ENCODE results near the gene TBCC. TPM values are rescaled to one million over a fixed set of nuclear protein-coding genes. Genes with fewer than 3 reads are reported as not detected.

The TBCC gene
- total and polyA plus RNA-seq, 2 of the 13 experiments (the other 11 are each of a cell fraction or from before 2014, with no cell fraction given) = 14.8 to 36.1 TPM

GRCh38 chr6:42745640-42746462, at the start of gene TBCC (continued):
- TF ChIP-seq, protein P1, sequence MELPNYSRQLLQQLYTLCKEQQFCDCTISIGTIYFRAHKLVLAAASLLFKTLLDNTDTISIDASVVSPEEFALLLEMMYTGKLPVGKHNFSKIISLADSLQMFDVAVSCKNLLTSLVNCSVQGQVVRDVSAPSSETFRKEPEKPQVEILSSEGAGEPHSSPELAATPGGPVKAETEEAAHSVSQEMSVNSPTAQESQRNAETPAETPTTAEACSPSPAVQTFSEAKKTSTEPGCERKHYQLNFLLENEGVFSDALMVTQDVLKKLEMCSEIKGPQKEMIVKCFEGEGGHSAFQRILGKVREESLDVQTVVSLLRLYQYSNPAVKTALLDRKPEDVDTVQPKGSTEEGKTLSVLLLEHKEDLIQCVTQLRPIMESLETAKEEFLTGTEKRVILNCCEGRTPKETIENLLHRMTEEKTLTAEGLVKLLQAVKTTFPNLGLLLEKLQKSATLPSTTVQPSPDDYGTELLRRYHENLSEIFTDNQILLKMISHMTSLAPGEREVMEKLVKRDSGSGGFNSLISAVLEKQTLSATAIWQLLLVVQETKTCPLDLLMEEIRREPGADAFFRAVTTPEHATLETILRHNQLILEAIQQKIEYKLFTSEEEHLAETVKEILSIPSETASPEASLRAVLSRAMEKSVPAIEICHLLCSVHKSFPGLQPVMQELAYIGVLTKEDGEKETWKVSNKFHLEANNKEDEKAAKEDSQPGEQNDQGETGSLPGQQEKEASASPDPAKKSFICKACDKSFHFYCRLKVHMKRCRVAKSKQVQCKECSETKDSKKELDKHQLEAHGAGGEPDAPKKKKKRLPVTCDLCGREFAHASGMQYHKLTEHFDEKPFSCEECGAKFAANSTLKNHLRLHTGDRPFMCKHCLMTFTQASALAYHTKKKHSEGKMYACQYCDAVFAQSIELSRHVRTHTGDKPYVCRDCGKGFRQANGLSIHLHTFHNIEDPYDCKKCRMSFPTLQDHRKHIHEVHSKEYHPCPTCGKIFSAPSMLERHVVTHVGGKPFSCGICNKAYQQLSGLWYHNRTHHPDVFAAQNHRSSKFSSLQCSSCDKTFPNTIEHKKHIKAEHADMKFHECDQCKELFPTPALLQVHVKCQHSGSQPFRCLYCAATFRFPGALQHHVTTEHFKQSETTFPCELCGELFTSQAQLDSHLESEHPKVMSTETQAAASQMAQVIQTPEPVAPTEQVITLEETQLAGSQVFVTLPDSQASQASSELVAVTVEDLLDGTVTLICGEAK (IDR thresholded peaks at IDR 0.05) = no peak
- TF ChIP-seq, protein P1 (CRISPR knock-in tag; IDR thresholded peaks at IDR 0.05) = no peak
- TF ChIP-seq ZNF598 (CRISPR knock-in tag; IDR thresholded peaks at IDR 0.05; ENCODE audit: borderline replicate concordance) (no peak; the same call in none of the 2 replicates), ZIK1 (CRISPR knock-in tag; IDR thresholded peaks at IDR 0.05; ENCODE audit: borderline replicate concordance, low read depth) (0 out of 2 replicates have a peak, but pooled peaks have one; percentile 41), ZNF207 (IDR thresholded peaks at IDR 0.05; ENCODE audit: borderline replicate concordance) (no peak), RARA (CRISPR knock-in tag; IDR thresholded peaks at IDR 0.05) (no peak; the same call in 1 of the 2 replicates), SMAD3 (CRISPR knock-in tag; IDR thresholded peaks at IDR 0.05) (peak; percentile 61; the same call in 1 of the 2 replicates), SP4 (CRISPR knock-in tag; IDR thresholded peaks at IDR 0.05) (peak; percentile 72; the same call in 1 of the 2 replicates), ZNF44 (CRISPR knock-in tag; IDR thresholded peaks at IDR 0.05) (peak; percentile 98), ZNF383 (CRISPR knock-in tag; IDR thresholded peaks at IDR 0.05; ENCODE audit: borderline replicate concordance) (0 out of 2 replicates have a peak, but pooled peaks have one; percentile 9), CENPX (CRISPR knock-in tag; IDR thresholded peaks at IDR 0.05) (no peak), HNRNPL (IDR thresholded peaks at IDR 0.05; ENCODE audit: low read depth, low read length) (no peak), ZFP62 (CRISPR knock-in tag; IDR thresholded peaks at IDR 0.05) (no peak), MEF2D (CRISPR knock-in tag; IDR thresholded peaks at IDR 0.05) (peak; percentile 84; the same call in 1 of the 2 replicates), ZBTB7B (CRISPR knock-in tag; IDR thresholded peaks at IDR 0.05) (no peak; the same call in 1 of the 2 replicates)
- TF ChIP-seq, protein P2, sequence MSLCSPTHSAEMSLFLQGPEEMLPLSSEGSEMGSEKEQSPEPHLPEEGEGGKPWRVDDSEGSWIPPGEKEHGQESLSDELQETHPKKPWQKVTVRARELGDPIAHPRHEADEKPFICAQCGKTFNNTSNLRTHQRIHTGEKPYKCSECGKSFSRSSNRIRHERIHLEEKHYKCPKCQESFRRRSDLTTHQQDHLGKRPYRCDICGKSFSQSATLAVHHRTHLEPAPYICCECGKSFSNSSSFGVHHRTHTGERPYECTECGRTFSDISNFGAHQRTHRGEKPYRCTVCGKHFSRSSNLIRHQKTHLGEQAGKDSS (CRISPR knock-in tag; IDR thresholded peaks at IDR 0.05; ENCODE audit: borderline replicate concordance, low read depth) = peak; percentile 83; the same call in 1 of the 2 replicates
- TF ChIP-seq, protein P3, sequence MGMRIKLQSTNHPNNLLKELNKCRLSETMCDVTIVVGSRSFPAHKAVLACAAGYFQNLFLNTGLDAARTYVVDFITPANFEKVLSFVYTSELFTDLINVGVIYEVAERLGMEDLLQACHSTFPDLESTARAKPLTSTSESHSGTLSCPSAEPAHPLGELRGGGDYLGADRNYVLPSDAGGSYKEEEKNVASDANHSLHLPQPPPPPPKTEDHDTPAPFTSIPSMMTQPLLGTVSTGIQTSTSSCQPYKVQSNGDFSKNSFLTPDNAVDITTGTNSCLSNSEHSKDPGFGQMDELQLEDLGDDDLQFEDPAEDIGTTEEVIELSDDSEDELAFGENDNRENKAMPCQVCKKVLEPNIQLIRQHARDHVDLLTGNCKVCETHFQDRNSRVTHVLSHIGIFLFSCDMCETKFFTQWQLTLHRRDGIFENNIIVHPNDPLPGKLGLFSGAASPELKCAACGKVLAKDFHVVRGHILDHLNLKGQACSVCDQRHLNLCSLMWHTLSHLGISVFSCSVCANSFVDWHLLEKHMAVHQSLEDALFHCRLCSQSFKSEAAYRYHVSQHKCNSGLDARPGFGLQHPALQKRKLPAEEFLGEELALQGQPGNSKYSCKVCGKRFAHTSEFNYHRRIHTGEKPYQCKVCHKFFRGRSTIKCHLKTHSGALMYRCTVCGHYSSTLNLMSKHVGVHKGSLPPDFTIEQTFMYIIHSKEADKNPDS (CRISPR knock-in tag; IDR thresholded peaks at IDR 0.05) = no peak
